MCF 10A (cell line): ENCODE measurements around the gene TNFRSF9. TPM values are rescaled to one million over a fixed set of nuclear protein-coding genes. Genes with fewer than 3 reads are reported as not detected.

Experiments used
- BruUV-seq: library from RNA; stranded (reverse); fragments of 400-500 nt; replicated peaks from 2 replicates; lab custom pipeline; 2021; lab: Mats Ljungman, UMichigan
- CTCF ChIA-PET: fragments of 300-600 bp; sonication (Branson Sonifier 250); formaldehyde crosslinking; extraction: SDS; loops from one replicate; lab custom pipeline; 2021; ENCODE audit warnings: antibody characterized with exemption, inconsistent platforms; lab: Yijun Ruan, JAX
- POLR2A ChIA-PET: fragments of 300-600, 350-650 bp; sonication (Branson Sonifier 250); formaldehyde crosslinking; extraction: SDS; loops from one replicate; lab custom pipeline; 2020; ENCODE audit warnings: antibody characterized with exemption, inconsistent platforms; lab: Yijun Ruan, JAX
- DNase-seq: peaks from one replicate; pipeline ENCODE4 v3.0.0-alpha.2; 2018; ENCODE audit not compliant: unreplicated experiment
- H3K27ac Mint-ChIP-seq: one replicate; pipeline ENCODE4 v1.8.0; 2022; ENCODE audit warnings: mild to moderate bottlenecking, low read depth, mixed read lengths; ENCODE audit not compliant: unreplicated experiment
- H3K27me3 Mint-ChIP-seq: one replicate; pipeline ENCODE4 v1.8.0; 2022; ENCODE audit warnings: mixed read lengths; ENCODE audit not compliant: insufficient read depth, unreplicated experiment
- H3K36me3 Mint-ChIP-seq: one replicate; pipeline ENCODE4 v1.8.0; 2022; ENCODE audit warnings: mild to moderate bottlenecking, moderate library complexity, mixed read lengths; ENCODE audit not compliant: insufficient read depth, unreplicated experiment
- H3K4me1 Mint-ChIP-seq: one replicate; pipeline ENCODE4 v1.8.0; 2022; ENCODE audit warnings: mixed read lengths; ENCODE audit not compliant: insufficient read depth, unreplicated experiment
- H3K4me3 Mint-ChIP-seq: one replicate; pipeline ENCODE4 v1.8.0; 2022; ENCODE audit warnings: mild to moderate bottlenecking, moderate library complexity, mixed read lengths; ENCODE audit not compliant: unreplicated experiment
- H3K9me3 Mint-ChIP-seq: one replicate; pipeline ENCODE4 v1.8.0; 2022; ENCODE audit warnings: mixed read lengths; ENCODE audit not compliant: unreplicated experiment
- intact Hi-C: fragments of 100-400 bp; cut with micrococcal nuclease; formaldehyde crosslinking; loops from 2 replicates; pipeline ENCODE4 v1.14.1; 2022
- total RNA-seq: library from RNA; stranded (reverse); gene quantifications from 2 replicates; pipeline ENCODE4 v1.2.3, GENCODE V29; 2022
- TF ChIP-seq, protein P1 (sequence below): fragments of 200-600 bp; IDR thresholded peaks from one replicate; pipeline ENCODE4 v1.8.0; 2022; ENCODE audit warnings: antibody characterized with exemption, mild to moderate bottlenecking; ENCODE audit not compliant: unreplicated experiment

Gene TNFRSF9
- total RNA-seq, 1 experiment from 2014 or later, result 0.98 TPM

DNA sequence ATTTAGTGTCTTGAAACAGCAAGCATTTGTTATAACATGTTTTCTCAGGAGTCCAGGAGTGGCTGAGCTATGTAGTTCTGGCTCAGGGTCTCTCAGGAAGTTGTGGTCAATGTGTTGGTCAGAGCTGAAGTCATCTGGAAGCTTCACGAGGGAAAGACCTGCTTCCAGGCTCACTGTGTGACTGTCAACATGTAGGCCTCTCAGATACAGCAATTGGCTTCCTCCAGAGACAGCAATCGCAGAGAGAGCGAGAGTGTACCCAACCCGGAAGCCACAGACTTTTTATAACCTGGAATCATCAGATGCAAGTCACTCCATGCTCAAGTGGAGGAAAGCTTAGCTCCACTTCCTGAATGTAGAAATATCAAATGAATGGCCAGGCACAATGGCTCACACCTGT lies 40.9 kb downstream of the TNFRSF9 start:
- POLR2A ChIA-PET, result no interaction called here
- intact Hi-C loops, result no loop called here
- TF ChIP-seq, protein P1, sequence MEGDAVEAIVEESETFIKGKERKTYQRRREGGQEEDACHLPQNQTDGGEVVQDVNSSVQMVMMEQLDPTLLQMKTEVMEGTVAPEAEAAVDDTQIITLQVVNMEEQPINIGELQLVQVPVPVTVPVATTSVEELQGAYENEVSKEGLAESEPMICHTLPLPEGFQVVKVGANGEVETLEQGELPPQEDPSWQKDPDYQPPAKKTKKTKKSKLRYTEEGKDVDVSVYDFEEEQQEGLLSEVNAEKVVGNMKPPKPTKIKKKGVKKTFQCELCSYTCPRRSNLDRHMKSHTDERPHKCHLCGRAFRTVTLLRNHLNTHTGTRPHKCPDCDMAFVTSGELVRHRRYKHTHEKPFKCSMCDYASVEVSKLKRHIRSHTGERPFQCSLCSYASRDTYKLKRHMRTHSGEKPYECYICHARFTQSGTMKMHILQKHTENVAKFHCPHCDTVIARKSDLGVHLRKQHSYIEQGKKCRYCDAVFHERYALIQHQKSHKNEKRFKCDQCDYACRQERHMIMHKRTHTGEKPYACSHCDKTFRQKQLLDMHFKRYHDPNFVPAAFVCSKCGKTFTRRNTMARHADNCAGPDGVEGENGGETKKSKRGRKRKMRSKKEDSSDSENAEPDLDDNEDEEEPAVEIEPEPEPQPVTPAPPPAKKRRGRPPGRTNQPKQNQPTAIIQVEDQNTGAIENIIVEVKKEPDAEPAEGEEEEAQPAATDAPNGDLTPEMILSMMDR, result no peak
- no peak for DNase-seq
- CTCF ChIA-PET, result interaction anchor here (0.6 to 10.4 kb wide), 3 partner anchors 80 to 232 kb away, joined by 3 to 98 read pairs (median 5); no protein-coding TSS in a partner anchor
- Mint-ChIP-seq H3K27me3 (no peaks in the 10 kb centered on the region), H3K4me1 (no peaks in the 10 kb centered on the region), H3K36me3 (no peaks in the 10 kb centered on the region), H3K4me3 (no peak overlapping the region), H3K27ac (no peak overlapping the region), H3K9me3 (no peaks in the 10 kb centered on the region)
- no TSS peak for BruUV-seq

DNA sequence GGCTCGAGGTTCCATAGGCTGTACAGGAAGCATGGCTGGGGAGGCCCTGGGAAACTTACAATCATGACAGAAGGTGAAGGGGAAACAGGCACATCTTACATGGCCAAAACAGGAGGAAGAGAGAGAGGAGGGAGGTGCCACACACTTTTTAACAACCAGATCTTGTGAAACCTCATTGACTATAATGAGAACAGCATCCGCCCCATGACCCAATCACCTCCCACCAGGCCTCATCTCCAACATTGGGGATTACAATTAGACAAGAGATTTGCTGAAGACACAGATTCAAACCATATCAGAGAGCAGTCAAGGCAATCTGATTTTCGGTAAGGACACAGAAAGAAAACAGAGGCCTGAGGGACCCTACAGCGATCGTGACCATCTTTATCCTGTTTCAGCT lies 41.7 kb downstream of the TNFRSF9 start:
- POLR2A ChIA-PET, result no interaction called here
- no peak for DNase-seq
- H3K4me3 Mint-ChIP-seq, result no peak overlapping the region

DNA sequence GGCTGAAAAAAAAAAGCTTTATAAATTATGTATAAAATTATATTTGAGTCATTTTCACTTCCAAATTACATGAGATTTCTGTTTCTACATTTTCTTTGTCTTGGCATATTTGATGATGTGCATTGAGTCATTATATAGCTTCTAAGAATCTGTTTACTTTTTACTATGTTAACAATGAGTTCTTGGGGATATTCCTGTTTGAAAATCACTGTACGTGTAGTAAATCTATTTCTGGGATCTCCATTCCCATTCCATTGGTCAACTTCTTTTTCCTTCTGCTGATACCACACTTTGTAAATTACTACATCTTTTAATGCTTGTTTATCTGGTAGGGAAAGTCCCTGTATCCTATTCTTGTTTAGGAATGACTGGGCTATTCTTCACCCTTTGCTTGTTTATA lies 43.6 kb downstream of the TNFRSF9 start:
- no peak for DNase-seq
- Mint-ChIP-seq H3K9me3 (no peaks in the 10 kb centered on the region), H3K27me3 (no peaks in the 10 kb centered on the region), H3K4me1 (no peaks in the 10 kb centered on the region), H3K27ac (no peak overlapping the region), H3K4me3 (no peak overlapping the region), H3K36me3 (no peaks in the 10 kb centered on the region)
- BruUV-seq, result no TSS peak
- intact Hi-C loops, result no loop called here
- TF ChIP-seq, protein P1, result no peak
- ChIA-PET POLR2A (interaction anchor here (0.6 kb wide), 1 partner anchor 109 kb away, joined by 3 read pairs; no protein-coding TSS in a partner anchor), CTCF (interaction anchor here (0.8 kb wide), 1 partner anchor 9 kb away, joined by 3 read pairs; no protein-coding TSS in a partner anchor)

More for the DNA sequence above, 41.7 kb downstream of the TNFRSF9 start:
- Mint-ChIP-seq H3K27ac (no peak overlapping the region), H3K9me3 (no peaks in the 10 kb centered on the region), H3K27me3 (no peaks in the 10 kb centered on the region), H3K36me3 (no peaks in the 10 kb centered on the region), H3K4me1 (no peaks in the 10 kb centered on the region)
- CTCF ChIA-PET, result interaction anchor here (1.5 to 10.4 kb wide), 2 partner anchors 147 to 231 kb away, joined by 5 to 98 read pairs; no protein-coding TSS in a partner anchor
- TF ChIP-seq, protein P1, result no peak
- intact Hi-C loops, result no loop called here
- no TSS peak for BruUV-seq

DNA sequence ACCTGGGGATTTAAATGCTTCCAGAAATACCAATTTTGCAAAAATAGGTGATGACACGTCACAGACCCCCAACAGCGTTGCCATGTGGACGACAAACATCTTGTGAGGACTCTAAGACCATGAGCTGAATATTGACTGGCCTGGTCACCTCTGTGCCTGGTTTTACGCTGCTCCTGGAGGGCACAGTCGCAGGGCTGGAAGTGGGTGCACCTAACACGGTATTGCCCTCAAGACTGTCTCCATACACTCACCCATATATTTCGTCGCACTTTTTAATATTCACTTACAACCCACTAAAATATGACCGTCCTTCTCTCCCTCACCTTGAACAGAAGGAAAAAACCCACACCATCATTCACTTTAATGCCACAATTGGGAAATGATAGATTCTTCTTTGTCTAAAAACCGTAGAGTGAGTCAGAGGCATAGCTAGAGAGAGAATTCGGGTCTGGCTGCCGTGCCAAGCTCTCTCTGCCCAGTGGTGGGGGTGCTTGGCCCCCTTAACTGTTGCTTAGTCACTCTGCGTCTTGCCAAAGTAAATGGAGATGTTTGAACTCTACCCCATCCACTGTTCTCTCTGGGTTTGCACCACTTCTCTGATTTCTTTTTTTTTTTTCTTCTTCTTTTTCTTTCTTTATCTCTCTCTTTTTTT lies 47.0 kb downstream of the TNFRSF9 start:
- Mint-ChIP-seq H3K27ac (no peak overlapping the region), H3K4me1 (no peaks in the 10 kb centered on the region), H3K27me3 (no peaks in the 10 kb centered on the region), H3K36me3 (peaks cover 6% of the 10 kb centered on the region), H3K4me3 (no peak overlapping the region), H3K9me3 (no peaks in the 10 kb centered on the region)
- intact Hi-C loops, result no loop called here
- DNase-seq, result peak; percentile 87
- ChIA-PET POLR2A (no interaction called here), CTCF (interaction anchor here (0.8 to 1.1 kb wide), 2 partner anchors 23 to 141 kb away, joined by 3 read pairs; no protein-coding TSS in a partner anchor)
- no TSS peak for BruUV-seq
- TF ChIP-seq, protein P1, result no peak
